B cell (primary cell): ENCODE data around the gene KCND3.

Source experiments
- EZH2 ChIP-seq: IDR thresholded peaks from 2 replicates; pipeline ENCODE4 v1.6.1; 2012; ENCODE audit warnings: borderline replicate concordance, low read depth, mild to moderate bottlenecking, moderate library complexity, low read length; ENCODE audit not compliant: insufficient read depth, poor library complexity, severe bottlenecking
- TF ChIP-seq, protein P1 (sequence below): fragments of 200-600 bp; IDR thresholded peaks from one replicate; pipeline ENCODE4 v1.8.0; 2022; ENCODE audit warnings: antibody characterized with exemption, mild to moderate bottlenecking

DNA sequence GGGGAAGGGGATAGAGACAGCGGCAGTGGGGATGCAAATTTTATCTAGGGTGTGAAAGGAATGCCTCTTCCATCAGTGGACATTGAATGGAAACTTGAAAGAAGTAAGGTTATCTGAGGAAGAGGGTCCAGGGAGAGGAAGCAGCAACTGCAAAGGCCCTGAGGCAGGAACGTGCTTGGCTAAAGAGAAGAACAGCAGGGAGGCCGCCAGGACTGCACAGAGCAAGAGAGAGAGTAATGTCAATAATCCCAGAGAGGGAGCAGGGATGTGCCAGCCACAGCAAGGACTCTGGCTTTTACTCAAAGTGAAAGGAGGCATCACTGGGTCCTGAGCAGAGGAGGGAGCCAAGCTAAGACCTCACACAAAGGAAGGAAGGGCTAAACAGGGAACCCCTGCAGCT is 50.9 kb downstream of the KCND3 start:
- TF ChIP-seq, protein P1, sequence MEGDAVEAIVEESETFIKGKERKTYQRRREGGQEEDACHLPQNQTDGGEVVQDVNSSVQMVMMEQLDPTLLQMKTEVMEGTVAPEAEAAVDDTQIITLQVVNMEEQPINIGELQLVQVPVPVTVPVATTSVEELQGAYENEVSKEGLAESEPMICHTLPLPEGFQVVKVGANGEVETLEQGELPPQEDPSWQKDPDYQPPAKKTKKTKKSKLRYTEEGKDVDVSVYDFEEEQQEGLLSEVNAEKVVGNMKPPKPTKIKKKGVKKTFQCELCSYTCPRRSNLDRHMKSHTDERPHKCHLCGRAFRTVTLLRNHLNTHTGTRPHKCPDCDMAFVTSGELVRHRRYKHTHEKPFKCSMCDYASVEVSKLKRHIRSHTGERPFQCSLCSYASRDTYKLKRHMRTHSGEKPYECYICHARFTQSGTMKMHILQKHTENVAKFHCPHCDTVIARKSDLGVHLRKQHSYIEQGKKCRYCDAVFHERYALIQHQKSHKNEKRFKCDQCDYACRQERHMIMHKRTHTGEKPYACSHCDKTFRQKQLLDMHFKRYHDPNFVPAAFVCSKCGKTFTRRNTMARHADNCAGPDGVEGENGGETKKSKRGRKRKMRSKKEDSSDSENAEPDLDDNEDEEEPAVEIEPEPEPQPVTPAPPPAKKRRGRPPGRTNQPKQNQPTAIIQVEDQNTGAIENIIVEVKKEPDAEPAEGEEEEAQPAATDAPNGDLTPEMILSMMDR: no peak
- no peak for TF ChIP-seq EZH2
